Activated naive CD4-positive, alpha-beta T cell treated with anti-CD3 and anti-CD28 coated beads, Interleukin-2, amount 50 U/mL, for 16 hours (primary cell): ENCODE measurements around the gene RBMS3.
"Not testable (repeated sequence)": the region's sequence is repeated elsewhere in the genome, so short reads cannot be mapped to it uniquely, and the experiment has no call there.

ENCODE experiments used
- DNase-seq: peaks from one replicate; pipeline ENCODE4 v3.0.0-alpha.2; 2020

Gene RBMS3

GRCh38 chr3:29313981-29314726, 33.3 kb downstream of the RBMS3 start:
- DNase-seq = no peak

GRCh38 chr3:29314727-29315088, 33.8 kb downstream of the RBMS3 start:
- no peak for DNase-seq

- DNase-seq = no peak
These were observed 36.8 kb downstream of the RBMS3 start for GRCh38 chr3:29317659-29318173.

GRCh38 chr3:29318251-29318650, 37.4 kb downstream of the RBMS3 start:
- no peak for DNase-seq

GRCh38 chr3:29319262-29319661, 38.4 kb downstream of the RBMS3 start:
- DNase-seq = no peak

- DNase-seq = no peak
These were observed 38.9 kb downstream of the RBMS3 start for GRCh38 chr3:29319798-29320197.

- DNase-seq = no peak
These were observed 41.7 kb downstream of the RBMS3 start for GRCh38 chr3:29322586-29322985.

- no peak for DNase-seq
These were observed 43.3 kb downstream of the RBMS3 start for GRCh38 chr3:29324180-29324651.

GRCh38 chr3:29326540-29326939, 45.7 kb downstream of the RBMS3 start:
- DNase-seq = not testable (repeated sequence)

GRCh38 chr3:29329986-29330890, 49.4 kb downstream of the RBMS3 start:
- no peak for DNase-seq

- no peak for DNase-seq
These were observed 50.2 kb downstream of the RBMS3 start for GRCh38 chr3:29331035-29331434.

- DNase-seq = no peak
These were observed 50.8 kb downstream of the RBMS3 start for GRCh38 chr3:29331456-29332194.

GRCh38 chr3:29332195-29332637, 51.3 kb downstream of the RBMS3 start:
- no peak for DNase-seq

GRCh38 chr3:29333576-29333975, 52.7 kb downstream of the RBMS3 start:
- DNase-seq = no peak

- no peak for DNase-seq
These were observed 53.8 kb downstream of the RBMS3 start for GRCh38 chr3:29334706-29335105.

- DNase-seq = no peak
These were observed 54.6 kb downstream of the RBMS3 start for GRCh38 chr3:29335438-29335837.

GRCh38 chr3:29335943-29336342, 55.1 kb downstream of the RBMS3 start:
- DNase-seq = no peak

- DNase-seq = no peak
These were observed 56.7 kb downstream of the RBMS3 start for GRCh38 chr3:29337565-29337964.

- DNase-seq = no peak
These were observed 57.5 kb downstream of the RBMS3 start for GRCh38 chr3:29338377-29338776.

GRCh38 chr3:29339016-29339833, 58.4 kb downstream of the RBMS3 start:
- DNase-seq = no peak

GRCh38 chr3:29344154-29344553, 63.3 kb downstream of the RBMS3 start:
- DNase-seq = no peak

- DNase-seq = no peak
These were observed 64.1 kb downstream of the RBMS3 start for GRCh38 chr3:29344935-29345334.
